HG03521 (cell line): Measurements from ENCODE around the gene PPIE.
"Not testable (repeated sequence)": the region's sequence is repeated elsewhere in the genome, so short reads cannot be mapped to it uniquely, and the experiment has no call there.

Experiments used
- ATAC-seq: cut with Tn5 transposase; IDR thresholded peaks from one replicate; pipeline ENCODE4 v1.9.1; 2021; ENCODE audit warnings: mild to moderate bottlenecking, moderate library complexity; ENCODE audit not compliant: unreplicated experiment

PPIE gene

DNA sequence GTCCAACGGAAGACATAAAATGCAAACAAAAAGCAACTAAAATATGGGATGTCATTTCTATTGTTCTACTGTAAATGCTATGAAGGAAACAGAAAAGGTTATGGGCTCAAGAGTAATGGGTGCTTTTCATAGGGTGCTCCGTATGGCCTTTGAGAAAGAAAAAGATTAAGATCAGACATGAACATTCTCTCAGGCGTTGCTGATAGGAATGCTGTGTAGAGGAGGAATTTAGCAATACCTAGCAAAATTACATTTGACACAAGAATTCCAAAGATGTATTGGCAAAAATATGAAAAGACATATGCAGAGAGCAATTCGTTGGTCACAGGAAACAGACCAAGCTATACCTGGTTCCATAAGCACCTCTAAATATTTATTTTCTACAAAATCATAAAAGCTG lies 38.2 kb downstream of the PPIE start:
- no peak for ATAC-seq

DNA sequence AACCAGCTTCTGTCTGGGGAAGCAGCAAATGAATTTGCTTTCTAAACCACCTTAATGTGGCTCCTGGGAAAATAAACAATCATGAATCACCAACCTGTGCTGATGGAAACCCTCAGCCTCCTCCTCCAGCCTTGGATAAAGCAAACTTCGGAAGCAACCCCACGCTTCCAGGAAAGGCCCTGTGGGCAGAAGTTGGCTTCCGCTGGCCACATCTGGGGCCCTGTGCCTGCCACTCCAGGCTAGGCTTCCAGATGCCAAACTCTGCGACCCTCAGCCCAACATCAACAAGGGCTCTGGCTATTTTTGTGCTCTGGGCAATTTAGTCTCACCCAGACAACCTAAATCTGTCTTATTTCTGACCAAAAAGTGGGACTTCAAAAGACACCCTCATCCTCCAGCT lies 38.6 kb downstream of the PPIE start:
- ATAC-seq = no peak

DNA sequence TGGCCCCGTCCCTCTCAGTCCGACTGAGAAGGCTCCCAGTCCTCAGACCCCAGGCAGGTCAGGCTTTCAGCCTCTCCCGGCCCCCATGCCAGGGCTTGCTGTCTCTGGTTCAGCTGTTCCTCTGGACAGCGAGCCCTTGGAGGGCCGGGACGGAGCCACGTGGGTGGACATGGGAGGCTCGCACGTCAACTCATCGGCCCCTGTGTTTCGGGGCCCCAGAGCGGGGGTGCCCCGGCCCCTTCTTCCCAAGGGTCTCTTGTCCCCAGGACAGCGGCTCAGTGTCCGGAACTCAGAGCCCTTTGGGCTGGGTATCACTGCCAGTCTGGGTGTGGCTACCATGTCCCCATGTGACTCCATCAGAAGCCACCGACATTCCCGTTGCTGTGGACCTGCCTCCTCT lies 39.2 kb downstream of the PPIE start:
- ATAC-seq = not testable (repeated sequence)

DNA sequence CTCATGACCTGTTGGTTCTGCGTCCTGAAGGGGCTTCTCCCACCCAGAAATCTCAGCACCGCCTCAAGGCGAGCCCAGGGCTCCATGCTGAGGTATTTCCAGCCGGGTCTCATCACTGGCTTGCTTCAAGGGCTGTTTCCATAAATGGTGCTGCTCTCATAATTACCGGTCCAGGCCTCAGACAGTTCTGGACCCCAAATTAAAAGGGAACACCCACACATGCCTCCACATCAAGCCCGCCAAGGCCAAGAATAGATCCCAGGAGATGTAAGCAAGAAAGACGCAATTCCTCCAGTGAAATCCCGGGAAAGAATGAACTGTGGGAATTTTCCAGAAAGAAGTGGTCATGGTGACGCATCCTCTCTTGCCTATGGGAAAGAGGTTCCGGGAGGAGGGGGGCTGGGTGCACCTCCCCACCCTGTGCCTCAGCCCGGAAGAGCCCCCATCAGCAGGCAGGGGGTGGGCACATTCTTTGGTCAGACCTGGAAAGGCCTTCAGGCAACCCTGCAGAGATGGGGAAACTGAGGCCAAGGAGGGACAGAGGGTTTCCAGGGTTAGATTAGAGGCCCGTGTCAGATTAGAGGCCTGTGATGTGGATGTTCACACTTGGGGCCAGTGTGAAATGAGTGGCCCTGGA lies 39.9 kb downstream of the PPIE start:
- ATAC-seq = not testable (repeated sequence)

DNA sequence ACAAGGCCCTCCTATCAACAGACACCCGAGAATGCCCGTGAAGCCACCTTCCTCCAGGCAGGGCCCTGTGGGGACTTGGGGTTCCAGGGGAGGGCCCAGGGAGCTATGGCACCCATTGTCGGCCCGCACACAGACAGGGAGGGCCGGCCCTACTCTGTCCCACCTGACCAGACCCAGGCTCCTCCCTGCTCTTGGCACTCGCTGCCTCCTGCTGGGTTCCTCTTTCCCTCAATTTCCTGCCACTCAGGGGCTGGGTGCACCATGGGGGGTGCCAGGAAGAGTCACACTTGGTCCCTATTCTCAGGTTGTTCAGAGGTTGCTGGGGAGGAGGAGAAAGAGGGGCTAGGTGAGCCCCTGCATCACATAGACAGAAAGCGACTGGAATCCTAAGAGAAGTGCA lies 40.5 kb downstream of the PPIE start:
- no peak for ATAC-seq

DNA sequence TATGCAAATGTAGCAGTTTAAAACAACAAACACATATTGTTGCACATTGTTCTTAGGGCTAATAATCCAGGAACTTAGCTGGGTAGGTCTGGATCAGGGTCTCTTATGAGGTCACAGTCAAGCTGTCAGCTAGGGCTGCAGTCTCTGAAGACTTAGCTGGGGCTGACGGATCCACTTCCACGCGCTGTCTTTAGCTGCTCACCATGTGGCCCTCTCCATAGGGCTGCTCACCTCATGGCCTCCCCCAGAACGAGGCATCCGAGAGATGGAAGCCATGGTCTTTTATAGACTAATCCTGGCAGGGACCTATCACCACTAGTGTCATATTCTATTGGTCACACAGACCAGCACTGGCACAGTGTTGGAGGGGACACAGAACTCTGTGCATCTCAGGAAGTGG lies 41.1 kb downstream of the PPIE start:
- ATAC-seq = no peak

DNA sequence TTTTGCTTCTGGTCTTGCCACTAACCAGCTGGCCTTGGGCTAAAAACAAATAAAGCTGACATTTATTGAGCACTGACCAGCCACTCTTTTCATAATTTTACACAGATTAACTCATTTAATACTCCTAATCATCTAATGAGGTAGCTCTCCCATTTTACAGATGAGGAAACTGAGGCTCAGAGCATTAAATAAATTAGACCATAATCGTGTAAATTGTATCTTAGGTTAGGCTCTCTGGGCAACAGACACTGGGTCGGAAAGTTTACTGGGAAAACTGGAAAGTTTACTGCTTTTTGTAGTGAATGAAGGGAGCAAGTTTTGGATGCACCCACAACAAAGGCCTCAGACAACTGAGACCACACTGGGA lies 42.6 kb downstream of the PPIE start:
- ATAC-seq = no peak

DNA sequence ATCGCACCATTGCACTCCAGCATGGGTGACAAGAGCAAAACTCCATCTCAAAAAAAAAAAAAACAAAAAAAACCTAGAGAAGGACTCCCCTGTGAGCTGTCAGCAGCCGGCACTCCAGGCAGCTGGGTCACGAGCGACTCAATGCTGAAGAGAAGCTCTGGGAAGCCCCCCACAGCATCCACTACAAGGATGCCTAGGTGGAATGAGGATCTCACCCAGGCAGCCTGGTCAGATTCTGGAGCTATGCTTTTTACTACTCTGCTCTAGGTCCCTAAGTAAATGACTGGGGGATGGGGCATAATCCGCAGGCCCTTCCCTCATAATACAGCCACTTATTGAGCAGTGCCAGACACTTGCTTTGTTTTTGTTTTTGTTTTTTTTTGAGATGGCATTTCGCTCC lies 43.4 kb downstream of the PPIE start:
- ATAC-seq = no peak

DNA sequence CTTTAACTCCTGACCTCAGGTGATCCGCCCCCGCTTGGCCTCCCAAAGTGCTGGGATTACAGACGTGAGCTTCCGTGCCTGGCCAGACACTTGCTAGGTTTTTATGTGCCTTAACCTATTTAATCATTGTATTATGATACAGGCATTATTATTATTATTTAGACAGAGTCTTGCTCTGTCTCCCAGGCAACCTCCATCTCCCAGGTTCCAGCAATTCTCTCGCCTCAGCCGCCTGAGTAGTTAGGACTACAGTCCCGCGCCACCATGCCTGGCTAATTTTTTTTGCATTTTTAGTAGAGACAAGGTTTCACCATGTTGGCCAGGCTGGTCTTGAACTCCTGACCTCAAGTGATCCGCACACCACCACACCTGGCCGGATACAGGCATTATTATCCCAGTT lies 44.0 kb downstream of the PPIE start:
- ATAC-seq = not testable (repeated sequence)

DNA sequence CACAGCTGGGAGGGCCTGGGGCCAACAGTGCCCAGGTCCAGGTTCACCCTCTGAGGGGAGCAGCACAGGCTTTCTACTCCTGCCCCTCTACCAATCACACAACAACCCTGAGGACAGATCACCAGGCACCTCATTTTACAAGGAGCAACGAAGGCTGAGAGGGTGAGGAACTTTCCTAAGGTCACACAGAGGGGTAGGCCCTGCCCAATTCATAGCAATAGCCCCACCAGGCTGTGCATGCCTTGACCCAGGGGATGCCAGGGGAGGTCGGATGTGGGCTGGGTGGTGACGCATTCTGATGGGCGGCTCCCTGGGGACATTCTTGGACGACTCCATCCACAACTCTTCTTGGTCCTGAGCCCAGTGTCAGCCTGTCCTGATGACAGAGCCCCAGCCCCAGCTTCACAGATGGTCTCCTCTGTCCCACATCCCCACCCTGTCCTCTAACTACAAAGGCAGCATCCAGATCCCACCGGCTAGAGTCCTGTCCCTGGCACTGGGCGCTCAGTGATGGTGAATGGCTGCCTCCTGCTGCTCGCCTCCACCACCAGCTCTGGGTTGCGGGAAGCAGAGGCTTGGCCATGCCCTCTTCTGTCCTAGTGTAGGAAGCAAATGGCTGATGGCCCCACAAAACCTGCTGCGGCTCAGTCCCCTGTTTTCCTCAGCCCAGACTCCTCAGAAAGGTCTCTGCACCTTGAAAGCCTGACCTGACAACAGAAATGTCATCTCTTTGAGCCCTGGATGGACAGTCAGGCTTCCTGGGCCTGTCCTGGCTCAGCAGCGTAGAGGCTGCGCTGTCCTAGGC lies 47.8 kb downstream of the PPIE start:
- ATAC-seq = not testable (repeated sequence)

DNA sequence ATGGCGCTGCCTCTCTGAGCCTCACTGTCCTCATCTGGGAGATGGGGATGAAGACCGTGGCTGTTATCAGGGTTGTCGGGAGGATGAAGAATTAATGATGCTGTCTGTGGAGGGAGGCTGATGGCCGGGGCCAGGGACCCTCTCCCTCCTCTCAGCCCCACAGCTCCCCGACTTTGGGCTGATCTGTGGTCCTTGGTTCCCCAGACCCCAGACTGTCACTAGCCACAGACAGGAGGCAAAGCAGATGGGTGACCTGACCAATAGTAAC lies 48.4 kb downstream of the PPIE start:
- ATAC-seq = not testable (repeated sequence)

DNA sequence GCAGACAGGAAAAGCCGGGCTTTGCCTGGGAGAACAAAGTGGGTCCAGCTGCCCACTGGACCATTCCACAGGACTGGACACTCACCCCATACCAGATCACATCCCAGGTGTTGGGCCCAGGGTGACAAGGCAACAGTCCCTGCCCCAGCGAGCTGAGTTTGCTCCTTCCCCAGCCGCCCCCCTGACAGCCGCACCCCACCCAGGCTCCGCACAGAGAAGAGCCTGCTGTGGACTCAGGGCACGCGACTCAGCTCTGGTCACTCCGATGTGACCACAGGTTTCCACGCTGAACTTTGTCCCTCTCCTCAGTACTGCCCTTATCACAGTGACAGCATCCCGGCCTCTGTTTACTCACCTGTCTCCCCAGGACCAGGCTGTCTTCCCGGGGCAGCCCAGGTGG lies 48.8 kb downstream of the PPIE start:
- ATAC-seq = no peak

DNA sequence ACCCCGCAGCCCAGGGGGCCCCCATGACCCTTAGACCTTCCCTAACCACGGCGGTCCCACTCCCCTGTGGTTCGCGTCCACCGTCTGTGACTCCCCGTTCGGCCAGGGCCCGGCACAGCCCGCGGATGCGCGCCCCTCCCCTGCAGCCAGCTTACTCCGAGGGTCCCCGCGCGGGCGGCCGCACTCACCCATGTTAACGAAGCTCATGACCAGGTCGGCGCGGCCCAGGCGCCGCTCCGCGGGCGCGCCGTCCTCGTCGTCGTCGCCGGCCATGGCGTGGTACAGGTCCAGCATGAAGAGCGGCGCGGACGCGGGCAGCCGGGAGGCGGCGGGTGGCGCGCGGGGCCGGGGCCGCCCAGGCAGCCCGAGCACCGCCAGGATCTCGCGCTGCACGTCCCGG lies 49.3 kb downstream of the PPIE start:
- not testable (repeated sequence) for ATAC-seq

DNA sequence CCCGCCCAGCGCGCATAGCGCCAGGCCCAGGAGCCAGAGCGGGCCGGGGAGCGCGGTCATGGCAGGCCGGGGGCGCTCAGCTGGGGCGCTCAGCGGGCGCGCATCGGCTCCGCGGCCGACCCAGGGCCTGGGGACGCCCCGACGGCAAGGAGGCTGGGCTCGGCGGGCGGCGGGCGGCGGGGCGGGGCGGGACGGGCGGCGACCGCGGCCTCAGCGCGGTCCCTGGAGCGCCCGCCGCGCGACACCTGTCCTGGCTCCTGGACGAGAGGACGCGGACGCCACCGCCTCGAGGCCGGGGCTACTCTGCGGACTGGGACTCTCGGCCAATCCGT lies 49.7 kb downstream of the PPIE start:
- ATAC-seq = no peak

DNA sequence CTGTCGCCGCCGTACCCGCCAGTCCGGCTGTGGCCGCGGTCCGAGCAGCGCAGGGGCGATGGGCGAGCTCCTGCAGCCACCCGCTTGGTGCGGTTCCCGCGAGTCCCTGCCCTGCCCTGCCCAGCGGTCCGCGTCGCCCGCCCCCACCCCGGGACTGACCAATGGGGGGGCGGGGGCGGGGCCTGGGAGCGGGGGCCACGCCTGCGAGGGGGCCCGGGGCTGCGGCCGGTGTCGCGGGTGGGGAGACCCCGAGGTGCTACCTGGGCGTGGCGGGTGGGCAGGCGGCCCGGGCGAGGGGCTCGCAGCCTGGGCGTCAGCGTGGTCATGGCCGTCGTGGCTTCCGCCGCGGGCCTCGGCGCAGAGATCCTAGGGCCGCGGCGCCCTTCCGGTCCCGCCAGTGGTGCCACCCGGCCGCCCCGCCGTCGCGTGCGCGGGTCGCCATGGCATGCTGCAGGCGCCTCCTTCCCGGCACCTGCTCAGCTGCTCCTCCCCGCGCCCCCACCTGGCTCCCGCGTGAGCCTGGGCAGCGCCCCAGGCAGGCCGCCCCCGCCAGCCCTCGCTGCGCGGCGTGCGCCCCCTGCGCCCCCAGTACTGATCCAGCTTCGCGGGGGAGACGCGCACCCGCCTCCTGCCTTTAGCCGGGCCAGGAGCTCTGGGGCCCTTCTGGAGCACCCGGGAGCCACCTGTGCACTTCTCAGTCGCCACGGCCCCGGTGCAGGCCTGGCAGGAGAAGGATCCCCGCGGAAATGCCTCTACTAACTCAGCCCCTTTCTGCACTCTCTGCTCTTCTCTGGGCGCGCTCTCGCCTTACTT lies 50.3 kb downstream of the PPIE start, which contains the start of gene BMP8B:
BMP8B (minus strand) TSS at position 108 of the 813 bp plus-strand sequence. CDS start 380 bp downstream, outside the sequence.
- ATAC-seq = peak; percentile 41

DNA sequence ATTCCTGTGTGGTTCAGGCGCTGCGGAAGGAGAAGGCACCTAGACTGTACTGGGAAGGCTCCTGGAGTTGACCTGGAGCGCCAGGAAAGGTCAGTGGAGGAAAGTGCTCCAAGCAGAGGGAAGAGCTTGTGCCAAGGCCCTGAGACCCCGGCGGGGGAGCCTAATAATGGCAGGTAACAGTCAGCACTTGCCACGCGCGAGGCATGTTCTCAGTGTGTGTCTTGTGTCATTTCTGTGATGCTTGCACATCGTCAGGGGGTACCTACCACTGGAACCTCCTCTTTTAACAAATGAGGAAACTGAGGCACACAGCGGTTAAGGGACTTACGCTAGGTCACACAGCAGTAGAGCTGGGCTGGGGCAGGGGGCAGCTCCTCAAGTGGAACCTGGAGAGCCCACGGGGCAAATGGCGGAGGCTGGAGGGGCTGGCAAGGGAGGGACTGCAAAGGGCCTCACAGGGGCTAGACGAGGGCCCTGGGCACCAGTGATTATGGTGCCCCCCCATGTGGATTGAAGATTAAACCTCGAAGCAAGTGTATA lies 51.0 kb downstream of the PPIE start:
- no peak for ATAC-seq

DNA sequence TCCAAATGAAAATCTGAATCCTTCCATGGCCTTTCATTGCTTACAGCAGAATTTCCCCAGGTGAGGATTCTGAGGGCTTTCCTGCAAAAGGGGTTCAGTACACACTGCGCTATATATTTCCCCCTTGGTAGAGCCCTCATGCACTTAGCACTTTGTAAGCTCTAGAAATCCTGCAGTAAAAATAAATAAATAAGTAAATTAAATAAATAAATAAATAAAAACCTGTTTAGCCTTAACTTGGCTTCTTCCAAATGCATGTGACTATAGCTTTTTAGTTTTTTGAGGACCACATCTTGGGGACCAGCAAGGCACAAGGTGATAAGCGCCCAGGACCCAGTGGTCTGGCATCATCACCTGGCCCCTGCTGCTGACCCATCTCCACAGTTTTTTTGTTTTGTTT lies 53.2 kb downstream of the PPIE start:
- no peak for ATAC-seq

DNA sequence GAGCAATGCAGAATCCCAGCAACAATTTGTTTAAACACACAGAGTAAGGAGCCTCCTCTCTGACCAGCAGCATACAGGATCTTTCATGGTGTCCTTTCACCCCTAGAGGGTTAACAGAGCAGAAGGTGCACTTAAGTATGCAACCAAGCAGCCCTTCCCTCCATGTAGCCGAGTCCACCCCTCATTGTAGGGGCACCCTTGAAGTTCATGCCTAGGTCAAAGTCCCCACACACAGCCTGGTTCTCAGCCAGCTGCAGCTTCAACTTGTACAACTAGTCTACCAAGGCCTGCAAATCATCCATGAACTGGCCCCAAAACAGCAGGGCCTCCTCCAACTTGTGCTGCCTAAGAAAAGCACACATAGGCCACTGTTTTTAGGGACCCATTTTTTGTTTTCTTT lies 57.0 kb downstream of the PPIE start:
- no peak for ATAC-seq

DNA sequence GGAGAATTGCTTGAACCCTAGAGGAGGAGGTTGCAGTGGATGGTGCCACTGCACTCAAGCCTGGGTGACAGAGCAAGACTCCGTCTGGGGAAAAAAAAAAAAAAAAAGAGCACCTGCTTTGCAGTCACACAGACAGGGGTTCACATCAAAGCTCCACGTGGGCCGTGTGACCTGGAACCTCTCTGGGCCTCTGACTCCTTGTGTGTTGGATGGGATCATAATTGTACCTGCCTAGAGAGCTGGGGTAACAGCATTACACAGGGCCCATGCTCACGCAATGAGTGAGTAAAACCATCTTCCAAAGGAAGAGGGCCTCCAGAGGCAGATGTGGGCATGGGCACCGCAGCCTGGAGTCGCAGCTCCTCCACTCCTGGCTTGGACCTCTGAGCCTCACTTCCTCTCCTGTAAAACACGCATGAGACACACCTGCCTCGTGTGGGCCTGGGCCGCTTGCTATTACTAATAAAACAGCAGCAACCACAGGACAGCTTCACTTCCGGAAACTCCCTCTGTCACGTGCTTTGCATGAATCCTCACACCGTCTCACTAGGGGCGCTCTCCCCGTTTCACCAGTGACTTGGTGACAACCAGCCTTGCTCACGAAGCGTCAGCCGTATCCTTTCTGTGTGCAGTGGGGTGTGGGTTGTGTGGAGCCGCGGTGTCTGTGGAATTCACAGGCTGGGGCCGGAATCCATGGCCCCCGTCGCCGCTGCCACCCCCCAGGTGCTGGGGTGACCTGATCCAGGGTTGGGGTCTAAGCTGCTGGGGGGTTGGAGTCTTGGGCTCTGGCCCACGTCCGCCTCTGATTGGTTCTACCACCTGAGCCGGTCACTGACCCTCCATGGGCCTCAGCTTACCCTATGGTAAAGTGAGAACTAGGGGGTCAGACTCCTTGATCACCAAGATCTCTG lies 60.4 kb downstream of the PPIE start:
- ATAC-seq = peak; percentile 91

DNA sequence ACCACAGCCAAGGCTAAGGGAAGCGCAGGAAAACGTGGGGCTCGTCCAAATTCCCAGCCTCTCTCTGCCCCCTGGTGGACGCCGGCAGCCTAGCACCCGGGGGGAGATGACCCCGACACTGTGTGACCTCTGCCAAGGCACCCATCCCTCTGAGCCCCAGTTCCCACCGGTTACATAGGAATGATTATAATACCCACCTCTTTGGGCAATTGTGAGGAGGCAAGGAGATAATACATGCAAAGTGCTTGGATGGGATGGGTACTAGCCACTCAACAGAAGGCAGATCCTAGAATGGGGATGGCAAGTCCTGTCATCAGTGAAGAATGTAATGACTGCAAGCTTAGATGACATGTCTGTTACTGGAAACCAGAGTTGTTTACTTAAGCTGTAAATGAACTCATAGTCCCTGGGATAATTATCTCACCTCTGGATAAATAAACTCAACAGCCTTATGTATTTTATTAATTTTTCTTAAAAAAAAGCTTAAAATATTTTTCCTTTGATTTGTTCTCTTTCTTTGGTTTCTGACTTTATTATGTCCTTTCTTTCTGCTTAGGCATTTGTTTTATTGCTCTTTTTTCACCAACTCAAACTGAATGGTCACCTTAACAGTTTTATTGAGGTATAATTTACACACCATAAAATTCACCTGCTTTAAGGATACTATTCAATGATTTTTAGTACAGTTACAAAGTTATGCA lies 61.2 kb downstream of the PPIE start:
- peak; percentile 48 for ATAC-seq
